ENCODE results near the gene EEF1B2.
"Not testable (repeated sequence)": the region's sequence is repeated elsewhere in the genome, so short reads cannot be mapped to it uniquely, and the experiment has no call there.

EEF1B2 gene

GRCh38 chr2:206168230-206168629, 8.5 kb downstream of the EEF1B2 start:
- DNase-seq = not testable (repeated sequence)

- not testable (repeated sequence) for DNase-seq
Measured at GRCh38 chr2:206171624-206172397, 12.1 kb downstream of the EEF1B2 start.

GRCh38 chr2:206173147-206173546, 13.5 kb downstream of the EEF1B2 start:
- no peak for DNase-seq

- DNase-seq = no peak
Measured at GRCh38 chr2:206176121-206176520, 16.4 kb downstream of the EEF1B2 start.

GRCh38 chr2:206176901-206177300, 17.2 kb downstream of the EEF1B2 start:
- no peak for DNase-seq

- DNase-seq = not testable (repeated sequence)
Measured at GRCh38 chr2:206181526-206181925, 21.8 kb downstream of the EEF1B2 start.

- DNase-seq = no peak
Measured at GRCh38 chr2:206189691-206190090, 30.0 kb downstream of the EEF1B2 start.

GRCh38 chr2:206190111-206190510, 30.4 kb downstream of the EEF1B2 start:
- DNase-seq = no peak

- DNase-seq = no peak
Measured at GRCh38 chr2:206190689-206191088, 31.0 kb downstream of the EEF1B2 start.

- no peak for DNase-seq
Measured at GRCh38 chr2:206192157-206192556, 32.5 kb downstream of the EEF1B2 start.

GRCh38 chr2:206193671-206194357, 34.1 kb downstream of the EEF1B2 start:
- DNase-seq = peak; percentile 16

- DNase-seq = no peak
Measured at GRCh38 chr2:206198677-206199076, 39.0 kb downstream of the EEF1B2 start.

- no peak for DNase-seq
Measured at GRCh38 chr2:206201075-206201848, 41.6 kb downstream of the EEF1B2 start.

- no peak for DNase-seq
Measured at GRCh38 chr2:206202446-206202845, 42.8 kb downstream of the EEF1B2 start.

- DNase-seq = no peak
Measured at GRCh38 chr2:206203331-206203730, 43.6 kb downstream of the EEF1B2 start.

- no peak for DNase-seq
Measured at GRCh38 chr2:206204710-206205109, 45.0 kb downstream of the EEF1B2 start.

GRCh38 chr2:206207316-206207715, 47.6 kb downstream of the EEF1B2 start:
- DNase-seq = not testable (repeated sequence)

- no peak for DNase-seq
Measured at GRCh38 chr2:206208900-206209299, 49.2 kb downstream of the EEF1B2 start.

- DNase-seq = no peak
Measured at GRCh38 chr2:206211657-206212255, 52.1 kb downstream of the EEF1B2 start.

Data from NCI-H1436 treated with DMSO at 0.1 percent for 48 hours (cell line).